Neural cell (in vitro differentiated cells): ENCODE data around the gene TMEM132C. TPM values are rescaled to one million over a fixed set of nuclear protein-coding genes. Genes with fewer than 3 reads are reported as not detected.

Source experiments
- H2AFZ ChIP-seq: fragments of 200-600, 300-800 bp; sonication (generic), shearing (Covaris generic); 2 replicates; pipeline ENCODE4 v1.6.0; 2014; ENCODE audit warnings: low read depth, mild to moderate bottlenecking, antibody characterized with exemption, low read length, moderate library complexity
- H3F3A ChIP-seq: fragments of 200-600 bp; shearing (Covaris generic); 2 replicates; pipeline ENCODE4 v1.6.1; 2016; ENCODE audit warnings: mild to moderate bottlenecking, moderate library complexity, mixed read lengths, antibody characterized with exemption, low read length; ENCODE audit not compliant: insufficient read depth, poor library complexity, severe bottlenecking
- H3K27ac ChIP-seq: fragments of 200-600, 300-800 bp; sonication (generic), shearing (Covaris generic); 2 replicates; pipeline ENCODE4 v1.5.1; 2014; ENCODE audit warnings: mild to moderate bottlenecking, low read length, moderate library complexity
- H3K27me3 ChIP-seq: fragments of 300-800, 200-600 bp; sonication (generic), shearing (Covaris generic); 2 replicates; pipeline ENCODE4 v1.6.0; 2014; ENCODE audit warnings: mild to moderate bottlenecking, low read depth, low read length, moderate library complexity; ENCODE audit not compliant: insufficient read depth
- H3K36me3 ChIP-seq: fragments of 300-800, 200-600 bp; sonication (generic), shearing (Covaris generic); 2 replicates; pipeline ENCODE4 v1.5.1; 2014; ENCODE audit warnings: mild to moderate bottlenecking, antibody characterized with exemption, low read length, moderate library complexity; ENCODE audit not compliant: insufficient read depth
- H3K4me2 ChIP-seq: fragments of 300-800, 200-600 bp; sonication (generic), shearing (Covaris generic); 2 replicates; pipeline ENCODE4 v1.6.0; 2014; ENCODE audit warnings: mild to moderate bottlenecking, low read length
- H3K4me3 ChIP-seq: fragments of 300-800, 200-600 bp; sonication (generic), shearing (Covaris generic); 2 replicates; pipeline ENCODE4 v1.5.1; 2014; ENCODE audit warnings: mild to moderate bottlenecking, low read length, moderate library complexity
- H3K79me2 ChIP-seq: fragments of 200-600 bp; shearing (Covaris generic); replicated peaks from 2 replicates; pipeline ENCODE4 v1.6.0; 2014; ENCODE audit warnings: mild to moderate bottlenecking, low read length, moderate library complexity; ENCODE audit not compliant: insufficient read depth
- H3K9ac ChIP-seq: fragments of 300-800, 200-600 bp; sonication (generic), shearing (Covaris generic); 2 replicates; pipeline ENCODE4 v1.6.1; 2016; ENCODE audit warnings: mild to moderate bottlenecking, low read length, mixed read lengths
- H3K9me2 ChIP-seq: fragments of 200-600 bp; shearing (Covaris generic); 2 replicates; pipeline ENCODE4 v1.6.1; 2016; ENCODE audit warnings: mild to moderate bottlenecking, low read length, mixed read lengths; ENCODE audit not compliant: insufficient read depth
- H3K9me3 ChIP-seq: fragments of 200-600, 300-800 bp; sonication (generic), shearing (Covaris generic); 2 replicates; pipeline ENCODE4 v1.6.1; 2016; ENCODE audit warnings: mild to moderate bottlenecking, mixed run types, low read length, moderate library complexity, mixed read lengths
- H4K20me1 ChIP-seq: fragments of 200-600 bp; shearing (Covaris generic); 2 replicates; pipeline ENCODE4 v1.6.1; 2016; ENCODE audit warnings: mild to moderate bottlenecking, mixed run types; ENCODE audit not compliant: insufficient read depth
- EP300 ChIP-seq: fragments of 450-650 bp; conservative IDR thresholded peaks from 2 replicates; pipeline ENCODE4 v1.6.1; 2014; ENCODE audit warnings: antibody characterized with exemption, mild to moderate bottlenecking, moderate library complexity; ENCODE audit not compliant: poor library complexity, severe bottlenecking
- EZH2 ChIP-seq: fragments of 200-600, 300-800 bp; shearing (Covaris generic), sonication (generic); IDR thresholded peaks from 2 replicates; pipeline ENCODE4 v1.6.1; 2014; ENCODE audit warnings: antibody characterized with exemption, low read length, borderline replicate concordance, mild to moderate bottlenecking; ENCODE audit not compliant: insufficient read depth, poor library complexity, severe bottlenecking
- MXI1 ChIP-seq: fragments of 450-650 bp; conservative IDR thresholded peaks from 2 replicates; pipeline ENCODE4 v1.6.1; 2014; ENCODE audit warnings: antibody characterized with exemption, mild to moderate bottlenecking; ENCODE audit not compliant: poor library complexity, severe bottlenecking
- POLR2AphosphoS5 ChIP-seq: IDR thresholded peaks from 2 replicates; pipeline ENCODE4 v1.6.1; 2012
- RAD21 ChIP-seq: fragments of 450-650 bp; conservative IDR thresholded peaks from 2 replicates; pipeline ENCODE4 v1.6.1; 2014; ENCODE audit warnings: antibody characterized with exemption, mild to moderate bottlenecking, moderate library complexity
- REST ChIP-seq: IDR thresholded peaks from 2 replicates; pipeline ENCODE4 v1.6.1; 2012; ENCODE audit warnings: borderline replicate concordance
- SMC3 ChIP-seq: fragments of 450-650 bp; conservative IDR thresholded peaks from 2 replicates; pipeline ENCODE4 v1.6.1; 2014; ENCODE audit warnings: antibody characterized with exemption, mild to moderate bottlenecking, moderate library complexity; ENCODE audit not compliant: poor library complexity
- TAF1 ChIP-seq: IDR thresholded peaks from 2 replicates; pipeline ENCODE4 v1.6.1; 2012; ENCODE audit warnings: low read depth
- polyA plus RNA-seq: library from polyadenylated mRNA; depleted of rRNA; stranded (reverse); fragments of >200 nt; gene quantifications from 2 replicates; pipeline ENCODE4 v1.2.3, GENCODE V29; 2014
- TF ChIP-seq, protein P1 (sequence below): fragments of 450-650 bp; IDR thresholded peaks from 2 replicates; pipeline ENCODE4 v1.5.1; 2014; ENCODE audit warnings: antibody characterized with exemption, mild to moderate bottlenecking, moderate library complexity; ENCODE audit not compliant: poor library complexity, severe bottlenecking

TMEM132C gene
- polyA plus RNA-seq, 1 donor from 2014 or later = 0.06 TPM

DNA sequence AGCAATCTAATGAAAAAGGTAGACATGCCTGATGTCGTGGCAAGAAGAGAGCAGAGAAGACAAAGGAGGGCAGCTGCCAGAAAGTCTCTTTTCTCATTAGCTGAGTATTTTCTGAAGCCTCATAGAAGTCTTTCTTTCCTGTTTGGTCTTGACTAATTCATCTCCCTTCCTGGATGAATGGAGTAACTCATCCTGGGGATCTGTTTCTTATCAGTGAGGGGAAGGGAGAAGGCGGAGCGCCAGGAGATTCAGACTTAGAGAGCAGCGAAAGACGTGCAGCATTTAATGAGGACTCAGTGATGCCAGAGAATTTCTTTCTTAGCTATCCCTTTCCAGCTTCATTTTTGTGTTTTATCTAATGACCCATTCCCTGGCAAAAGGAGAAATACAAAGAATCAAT is 467.4 kb downstream of the TMEM132C start:
- no peaks in the 10 kb centered on the region for H3K9me3 ChIP-seq
- TF ChIP-seq EP300 (no peak), TAF1 (no peak), REST (no peak), MXI1 (no peak), POLR2AphosphoS5 (no peak), EZH2 (no peak), SMC3 (no peak), RAD21 (no peak)
- TF ChIP-seq, protein P1, sequence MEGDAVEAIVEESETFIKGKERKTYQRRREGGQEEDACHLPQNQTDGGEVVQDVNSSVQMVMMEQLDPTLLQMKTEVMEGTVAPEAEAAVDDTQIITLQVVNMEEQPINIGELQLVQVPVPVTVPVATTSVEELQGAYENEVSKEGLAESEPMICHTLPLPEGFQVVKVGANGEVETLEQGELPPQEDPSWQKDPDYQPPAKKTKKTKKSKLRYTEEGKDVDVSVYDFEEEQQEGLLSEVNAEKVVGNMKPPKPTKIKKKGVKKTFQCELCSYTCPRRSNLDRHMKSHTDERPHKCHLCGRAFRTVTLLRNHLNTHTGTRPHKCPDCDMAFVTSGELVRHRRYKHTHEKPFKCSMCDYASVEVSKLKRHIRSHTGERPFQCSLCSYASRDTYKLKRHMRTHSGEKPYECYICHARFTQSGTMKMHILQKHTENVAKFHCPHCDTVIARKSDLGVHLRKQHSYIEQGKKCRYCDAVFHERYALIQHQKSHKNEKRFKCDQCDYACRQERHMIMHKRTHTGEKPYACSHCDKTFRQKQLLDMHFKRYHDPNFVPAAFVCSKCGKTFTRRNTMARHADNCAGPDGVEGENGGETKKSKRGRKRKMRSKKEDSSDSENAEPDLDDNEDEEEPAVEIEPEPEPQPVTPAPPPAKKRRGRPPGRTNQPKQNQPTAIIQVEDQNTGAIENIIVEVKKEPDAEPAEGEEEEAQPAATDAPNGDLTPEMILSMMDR = no peak
- no peaks in the 10 kb centered on the region for H3K36me3 ChIP-seq
- no peak overlapping the region for H3K9ac ChIP-seq
- H2AFZ ChIP-seq = no peak overlapping the region
- H3K4me2 ChIP-seq = no peak overlapping the region
- no peaks in the 10 kb centered on the region for H3K27me3 ChIP-seq
- no peak overlapping the region for H3K27ac ChIP-seq
- H3K9me2 ChIP-seq = no peaks in the 10 kb centered on the region
- H3K4me3 ChIP-seq = no peak overlapping the region
- H4K20me1 ChIP-seq = no peaks in the 10 kb centered on the region
- H3K79me2 ChIP-seq = no peaks in the 10 kb centered on the region
- no peaks in the 10 kb centered on the region for H3F3A ChIP-seq

GRCh38 chr12:128737292-128737966 is 470.5 kb downstream of the TMEM132C start:
- no peaks in the 10 kb centered on the region for H3K36me3 ChIP-seq
- H3K9ac ChIP-seq = no peak overlapping the region
- H3F3A ChIP-seq = no peaks in the 10 kb centered on the region
- H3K4me3 ChIP-seq = no peak overlapping the region
- no peaks in the 10 kb centered on the region for H3K9me2 ChIP-seq
- H2AFZ ChIP-seq = no peak overlapping the region
- H3K27me3 ChIP-seq = no peaks in the 10 kb centered on the region
- H3K9me3 ChIP-seq = no peaks in the 10 kb centered on the region
- H3K27ac ChIP-seq = no peak overlapping the region
- H3K79me2 ChIP-seq = no peaks in the 10 kb centered on the region
- no peaks in the 10 kb centered on the region for H4K20me1 ChIP-seq
- H3K4me2 ChIP-seq = no peak overlapping the region
- no peak for TF ChIP-seq SMC3
- TF ChIP-seq TAF1 = no peak
- TF ChIP-seq EP300 = no peak
- no peak for TF ChIP-seq REST
- no peak for TF ChIP-seq MXI1
- TF ChIP-seq EZH2 = no peak
- TF ChIP-seq POLR2AphosphoS5 = no peak
- TF ChIP-seq, protein P1 = no peak
- TF ChIP-seq RAD21 = no peak
